ENCODE data around the gene PPP1R9A. TPM values are rescaled to one million over a fixed set of nuclear protein-coding genes. Genes with fewer than 3 reads are reported as not detected.
"Not testable (repeated sequence)": the region's sequence is repeated elsewhere in the genome, so short reads cannot be mapped to it uniquely, and the experiment has no call there.

Gene PPP1R9A
- total RNA-seq, 2 donors from 2014 or later, result 15.1 to 29.4 TPM

GRCh38 chr7:94998266-94999068 is 91.1 kb downstream of the PPP1R9A start:
- no peaks in the 10 kb centered on the region for H3K9me3 ChIP-seq
- DNase-seq (ENCODE audit: low spot score), result no peak
- H3K4me1 ChIP-seq (replicated peaks), result no peaks in the 10 kb centered on the region
- WGBS, result 69% methylated on average over 3 of the region's 3 CpGs
- H3K36me3 ChIP-seq, result no peaks in the 10 kb centered on the region
- intact Hi-C loops (cut with DNase I), result no loop called here
- no peak overlapping the region for H3K27ac ChIP-seq
- no peak overlapping the region for H3K4me3 ChIP-seq
- TF ChIP-seq, protein P1, sequence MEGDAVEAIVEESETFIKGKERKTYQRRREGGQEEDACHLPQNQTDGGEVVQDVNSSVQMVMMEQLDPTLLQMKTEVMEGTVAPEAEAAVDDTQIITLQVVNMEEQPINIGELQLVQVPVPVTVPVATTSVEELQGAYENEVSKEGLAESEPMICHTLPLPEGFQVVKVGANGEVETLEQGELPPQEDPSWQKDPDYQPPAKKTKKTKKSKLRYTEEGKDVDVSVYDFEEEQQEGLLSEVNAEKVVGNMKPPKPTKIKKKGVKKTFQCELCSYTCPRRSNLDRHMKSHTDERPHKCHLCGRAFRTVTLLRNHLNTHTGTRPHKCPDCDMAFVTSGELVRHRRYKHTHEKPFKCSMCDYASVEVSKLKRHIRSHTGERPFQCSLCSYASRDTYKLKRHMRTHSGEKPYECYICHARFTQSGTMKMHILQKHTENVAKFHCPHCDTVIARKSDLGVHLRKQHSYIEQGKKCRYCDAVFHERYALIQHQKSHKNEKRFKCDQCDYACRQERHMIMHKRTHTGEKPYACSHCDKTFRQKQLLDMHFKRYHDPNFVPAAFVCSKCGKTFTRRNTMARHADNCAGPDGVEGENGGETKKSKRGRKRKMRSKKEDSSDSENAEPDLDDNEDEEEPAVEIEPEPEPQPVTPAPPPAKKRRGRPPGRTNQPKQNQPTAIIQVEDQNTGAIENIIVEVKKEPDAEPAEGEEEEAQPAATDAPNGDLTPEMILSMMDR (IDR thresholded peaks at IDR 0.05), result no peak
- TF ChIP-seq POLR2AphosphoS5 (IDR thresholded peaks at IDR 0.05) (no peak), POLR2A (IDR thresholded peaks at IDR 0.05) (no peak)
- H3K27me3 ChIP-seq (replicated peaks; ENCODE audit: insufficient read depth), result no peaks in the 10 kb centered on the region

DNA sequence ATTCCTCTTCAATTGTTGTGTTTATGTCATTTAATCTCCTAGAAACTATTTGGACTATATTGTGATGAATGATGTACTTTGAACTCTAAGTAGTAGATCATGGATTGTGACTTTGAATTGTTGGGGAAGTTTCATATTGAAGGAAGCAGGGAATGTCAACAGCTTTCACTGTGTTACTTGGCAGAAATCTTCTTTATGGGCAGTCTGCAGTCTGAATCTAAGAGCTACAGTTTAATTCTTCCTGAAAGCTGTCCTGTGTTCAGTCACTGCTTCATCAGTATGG is 91.6 kb downstream of the PPP1R9A start:
- TF ChIP-seq POLR2A (IDR thresholded peaks at IDR 0.05) (no peak), POLR2AphosphoS5 (IDR thresholded peaks at IDR 0.05) (no peak)
- TF ChIP-seq, protein P1 (IDR thresholded peaks at IDR 0.05), result no peak
- Histone ChIP-seq H3K4me3 (no peak overlapping the region), H3K27me3 (replicated peaks; ENCODE audit: insufficient read depth) (no peaks in the 10 kb centered on the region), H3K4me1 (replicated peaks) (no peaks in the 10 kb centered on the region), H3K9me3 (no peaks in the 10 kb centered on the region), H3K36me3 (no peaks in the 10 kb centered on the region), H3K27ac (no peak overlapping the region)
- intact Hi-C loops (cut with DNase I), result no loop called here
- DNase-seq (ENCODE audit: low spot score), result no peak

DNA sequence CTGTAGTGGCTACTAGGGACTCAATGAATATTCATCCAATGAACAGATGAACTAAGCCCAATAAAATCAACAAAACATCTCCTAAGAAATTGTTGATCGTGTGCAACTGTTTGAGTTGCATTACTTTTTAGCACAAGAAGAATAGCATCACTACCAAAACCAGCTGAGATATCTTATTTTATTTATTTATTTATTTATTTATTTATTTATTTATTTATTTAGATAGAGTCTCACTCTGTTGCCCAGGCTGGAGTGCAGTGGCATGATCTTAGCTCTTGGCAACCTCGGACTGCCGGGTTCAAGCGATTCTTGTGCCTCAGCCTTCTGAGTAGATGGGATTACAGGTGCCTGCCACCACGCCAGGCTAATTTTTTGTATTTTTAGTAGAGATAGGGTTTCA is 92.2 kb downstream of the PPP1R9A start:
- H3K9me3 ChIP-seq; H3K4me3 ChIP-seq; H3K27me3 ChIP-seq (replicated peaks; ENCODE audit: insufficient read depth); H3K27ac ChIP-seq; H3K4me1 ChIP-seq (replicated peaks); H3K36me3 ChIP-seq; DNase-seq (ENCODE audit: low spot score); intact Hi-C loops (cut with DNase I): not testable (repeated sequence)
- WGBS, result 96% methylated on average over 5 of the region's 5 CpGs

DNA sequence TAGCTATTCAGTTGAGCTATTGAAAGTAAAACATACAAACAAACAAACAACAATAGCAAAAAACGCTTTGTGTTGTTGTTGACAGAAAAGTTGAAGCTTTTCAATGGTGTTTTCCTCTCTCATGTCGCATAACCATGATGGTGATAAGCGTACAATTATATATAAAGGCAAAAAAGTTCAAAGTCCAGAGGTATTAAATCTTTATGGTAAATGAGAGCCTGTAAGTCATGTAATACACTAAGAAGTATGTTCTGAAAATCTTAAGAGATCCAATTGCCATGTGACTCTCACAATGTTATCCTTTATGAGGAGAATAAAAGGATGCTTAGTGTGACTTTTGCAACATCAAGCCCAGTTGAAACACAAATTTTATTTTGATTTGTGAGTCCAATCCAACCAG is 93.9 kb downstream of the PPP1R9A start:
- Histone ChIP-seq H3K36me3 (no peaks in the 10 kb centered on the region), H3K27ac (no peak overlapping the region), H3K27me3 (replicated peaks; ENCODE audit: insufficient read depth) (no peaks in the 10 kb centered on the region), H3K9me3 (no peaks in the 10 kb centered on the region), H3K4me3 (no peak overlapping the region), H3K4me1 (replicated peaks) (no peaks in the 10 kb centered on the region)
- no peak for DNase-seq (ENCODE audit: low spot score)
- intact Hi-C loops (cut with DNase I), result no loop called here
- TF ChIP-seq POLR2A (IDR thresholded peaks at IDR 0.05), result no peak
- TF ChIP-seq POLR2AphosphoS5 (IDR thresholded peaks at IDR 0.05), result no peak
- TF ChIP-seq, protein P1 (IDR thresholded peaks at IDR 0.05), result no peak
- 97% methylated on average over 3 of the region's 3 CpGs for WGBS

DNA sequence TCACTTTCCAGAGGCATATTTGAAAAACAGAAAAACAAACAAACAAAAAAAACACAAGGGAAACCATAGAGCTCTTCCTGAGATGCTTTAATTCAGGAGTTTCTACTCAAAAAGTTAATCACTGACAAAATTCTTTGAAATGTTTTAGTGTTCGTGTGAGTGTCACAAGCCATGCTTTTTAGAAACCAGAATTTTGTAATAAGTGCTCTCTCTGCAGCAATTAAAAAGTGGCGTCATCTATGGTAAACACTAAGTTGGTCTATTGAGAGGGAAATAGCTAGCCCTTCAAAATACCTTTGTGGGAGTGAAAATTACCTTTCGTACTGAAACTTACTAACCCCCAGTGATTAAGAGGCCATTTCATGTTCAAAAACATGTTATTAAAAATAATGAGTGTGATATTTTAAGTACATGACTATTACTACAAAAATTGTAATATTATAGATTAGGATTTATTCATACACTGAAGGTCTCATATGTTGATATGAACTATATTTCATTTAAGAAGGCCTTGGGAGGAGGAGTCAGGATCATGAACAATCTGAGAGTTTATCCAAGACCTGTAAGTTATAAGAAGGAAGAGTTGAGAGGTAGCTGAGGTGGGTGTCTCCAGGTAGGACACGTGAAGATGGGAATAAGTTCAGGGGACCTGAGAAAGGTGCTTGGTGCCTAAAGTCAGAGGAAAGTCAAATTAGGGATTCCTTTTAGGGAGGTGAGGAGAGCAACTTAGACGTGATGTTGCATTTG is 94.6 kb downstream of the PPP1R9A start:
- Histone ChIP-seq H3K9me3 (no peaks in the 10 kb centered on the region), H3K36me3 (no peaks in the 10 kb centered on the region), H3K4me3 (no peak overlapping the region), H3K4me1 (replicated peaks) (no peaks in the 10 kb centered on the region), H3K27me3 (replicated peaks; ENCODE audit: insufficient read depth) (no peaks in the 10 kb centered on the region), H3K27ac (no peak overlapping the region)
- DNase-seq (ENCODE audit: low spot score), result no peak
- TF ChIP-seq, protein P1 (IDR thresholded peaks at IDR 0.05), result no peak
- 92% methylated on average over 5 of the region's 5 CpGs for WGBS
- intact Hi-C loops (cut with DNase I), result no loop called here

Data from prostate gland (tissue), 2 donors.